Gastrocnemius medialis (tissue), 4 donors: ENCODE measurements around the gene CASKIN1.

Experiments
- CTCF ChIP-seq, 5 experiments: fragments of 450-650 bp in 3 of 5; fragments of 200-600 bp in 2 of 5; sonication (generic) in 2 of 5; IDR thresholded peaks in 4 of 5; conservative IDR thresholded peaks in 1 of 5; 1 replicate in 4 of 5; 2 replicates in 1 of 5; pipeline ENCODE4 v1.5.1; 2016 to 2019; ENCODE audit warnings: antibody characterized with exemption in 5 of 5, mild to moderate bottlenecking in 3 of 5, moderate library complexity in 3 of 5
- POLR2A ChIP-seq, 2 donors: fragments of 450-650 bp; IDR thresholded peaks; one replicate each; pipeline ENCODE4 v1.6.1; 2017; ENCODE audit warnings: antibody characterized with exemption in 2 of 2, mild to moderate bottlenecking in 2 of 2, moderate library complexity in 2 of 2

- TF ChIP-seq POLR2A (IDR thresholded peaks at IDR 0.05) (no peak), CTCF (IDR thresholded peaks at IDR 0.05 in 4 of 5, conservative IDR thresholded peaks at IDR 0.05 in 1 of 5) (no peak)
These were observed 30.5 kb upstream of the CASKIN1 start for GRCh38 chr16:2226918-2227317.
